NCI-H524 (cell line): ENCODE measurements around the gene PLPP6.
A peak's percentile ranks its signal among the peaks of the same experiment; 100 is the strongest.

Experiments used
- DNase-seq, 2 experiments: peaks; one replicate each; lab custom pipeline; 2025; lab: John Stamatoyannopoulos, UW

Gene PLPP6

GRCh38 chr9:4662989-4663792 lies 1.1 kb downstream of the PLPP6 start:
- DNase-seq, result peak; percentile 17 to 24

- DNase-seq, result no peak
These were observed 1.9 kb downstream of the PLPP6 start for GRCh38 chr9:4663956-4664355.

GRCh38 chr9:4665357-4665756 lies 3.3 kb downstream of the PLPP6 start:
- DNase-seq, result no peak

GRCh38 chr9:4666042-4666699 lies 4.1 kb downstream of the PLPP6 start, which contains the start of gene SPATA6L:
TSS of gene SPATA6L (minus strand) at chr9:4666480. CDS start at chr9:4666250, 230 bp downstream.
- DNase-seq, result peak; percentile 39 to 73

- no peak for DNase-seq
These were observed 5.6 kb downstream of the PLPP6 start for GRCh38 chr9:4667681-4668080.

- no peak for DNase-seq
These were observed 6.5 kb downstream of the PLPP6 start for GRCh38 chr9:4668604-4669003.

- DNase-seq, result no peak
These were observed 7.8 kb downstream of the PLPP6 start for GRCh38 chr9:4669890-4670289.

- DNase-seq, result no peak
These were observed 8.5 kb downstream of the PLPP6 start for GRCh38 chr9:4670591-4670990.

- DNase-seq, result no peak
These were observed 9.6 kb downstream of the PLPP6 start for GRCh38 chr9:4671737-4672136.

GRCh38 chr9:4674783-4675182 lies 12.7 kb downstream of the PLPP6 start:
- DNase-seq, result no peak

GRCh38 chr9:4677392-4677791 lies 15.3 kb downstream of the PLPP6 start:
- no peak for DNase-seq

- DNase-seq, result peak in 1 of 2 experiments; percentile 43
These were observed 16.7 kb downstream of the PLPP6 start for GRCh38 chr9:4678679-4679267.

GRCh38 chr9:4679268-4680172 lies 17.4 kb downstream of the PLPP6 start, which contains the start of gene CDC37L1:
TSS of gene CDC37L1 (plus strand) at chr9:4679569. CDS start at chr9:4679768, 199 bp downstream.
- peak; percentile 84 to 92 for DNase-seq

GRCh38 chr9:4680173-4680525 lies 18.1 kb downstream of the PLPP6 start:
- peak in 1 of 2 experiments; percentile 28 for DNase-seq

- no peak for DNase-seq
These were observed 18.7 kb downstream of the PLPP6 start for GRCh38 chr9:4680750-4681149.

- DNase-seq, result no peak
These were observed 22.7 kb downstream of the PLPP6 start for GRCh38 chr9:4684820-4685219.

GRCh38 chr9:4686112-4686511 lies 24.0 kb downstream of the PLPP6 start:
- DNase-seq, result no peak

GRCh38 chr9:4686584-4686983 lies 24.5 kb downstream of the PLPP6 start:
- DNase-seq, result no peak

- DNase-seq, result no peak
These were observed 26.9 kb downstream of the PLPP6 start for GRCh38 chr9:4689021-4689420.

GRCh38 chr9:4689687-4690104 lies 27.6 kb downstream of the PLPP6 start:
- no peak for DNase-seq

- no peak for DNase-seq
These were observed 28.1 kb downstream of the PLPP6 start for GRCh38 chr9:4690144-4690543.

- no peak for DNase-seq
These were observed 29.7 kb downstream of the PLPP6 start for GRCh38 chr9:4691795-4692194.
